ENCODE data around the gene EPHB4. TPM values are rescaled to one million over a fixed set of nuclear protein-coding genes. Genes with fewer than 3 reads are reported as not detected.
A peak's percentile ranks its signal among the peaks of the same experiment; 100 is the strongest.

Gene EPHB4
- total and polyA plus RNA-seq, 2 of the 8 experiments (the other 6 are each of a cell fraction or from before 2014, with no cell fraction given) = 85.0 to 113 TPM

DNA sequence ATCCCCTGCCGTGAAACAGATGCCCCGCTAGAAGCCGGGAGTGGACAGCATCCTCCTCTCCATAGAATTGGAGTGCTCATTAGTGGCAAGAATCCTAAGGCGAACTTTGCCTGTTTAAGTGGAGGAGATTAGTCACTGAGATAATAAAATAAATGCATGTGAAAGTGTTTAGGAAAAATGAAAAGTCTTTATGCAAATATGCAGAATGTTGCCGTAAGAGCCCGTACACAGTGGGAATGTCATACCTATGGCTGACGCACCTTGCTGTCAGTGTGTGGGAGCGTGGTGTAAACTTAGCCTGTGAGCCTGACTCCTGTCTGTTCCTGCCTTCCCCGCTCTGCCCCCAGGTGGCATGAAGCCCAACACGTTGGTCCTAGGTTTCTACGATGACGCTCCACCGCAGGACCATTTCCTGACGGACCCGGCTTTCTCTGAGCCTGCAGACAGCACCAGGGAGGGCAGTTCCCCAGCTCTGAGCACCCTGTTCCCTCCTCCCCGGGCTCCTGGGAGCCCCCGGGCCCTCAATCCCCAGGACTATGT is 38.1 kb upstream of the EPHB4 start (continued):
- TF ChIP-seq, protein P1, sequence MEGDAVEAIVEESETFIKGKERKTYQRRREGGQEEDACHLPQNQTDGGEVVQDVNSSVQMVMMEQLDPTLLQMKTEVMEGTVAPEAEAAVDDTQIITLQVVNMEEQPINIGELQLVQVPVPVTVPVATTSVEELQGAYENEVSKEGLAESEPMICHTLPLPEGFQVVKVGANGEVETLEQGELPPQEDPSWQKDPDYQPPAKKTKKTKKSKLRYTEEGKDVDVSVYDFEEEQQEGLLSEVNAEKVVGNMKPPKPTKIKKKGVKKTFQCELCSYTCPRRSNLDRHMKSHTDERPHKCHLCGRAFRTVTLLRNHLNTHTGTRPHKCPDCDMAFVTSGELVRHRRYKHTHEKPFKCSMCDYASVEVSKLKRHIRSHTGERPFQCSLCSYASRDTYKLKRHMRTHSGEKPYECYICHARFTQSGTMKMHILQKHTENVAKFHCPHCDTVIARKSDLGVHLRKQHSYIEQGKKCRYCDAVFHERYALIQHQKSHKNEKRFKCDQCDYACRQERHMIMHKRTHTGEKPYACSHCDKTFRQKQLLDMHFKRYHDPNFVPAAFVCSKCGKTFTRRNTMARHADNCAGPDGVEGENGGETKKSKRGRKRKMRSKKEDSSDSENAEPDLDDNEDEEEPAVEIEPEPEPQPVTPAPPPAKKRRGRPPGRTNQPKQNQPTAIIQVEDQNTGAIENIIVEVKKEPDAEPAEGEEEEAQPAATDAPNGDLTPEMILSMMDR (IDR thresholded peaks at IDR 0.05; ENCODE audit: control extremely low read depth in 1 of 3, insufficient read depth in 1 of 3, low read depth in 1 of 3, low read length in 3 of 3) = peak in 2 of 3 experiments; percentile 8 to 41; a peak in 2 of 4 replicates
- no peak for TF ChIP-seq TAF1 (IDR thresholded peaks at IDR 0.05; ENCODE audit: low read depth, low read length)
- no peak for TF ChIP-seq MAFK (IDR thresholded peaks at IDR 0.05; ENCODE audit: low read depth, low read length)
- TF ChIP-seq PHF8 (conservative IDR thresholded peaks at IDR 0.05; ENCODE audit: low read depth, low read length) = no peak
- TF ChIP-seq GABPA (IDR thresholded peaks at IDR 0.05; ENCODE audit: borderline replicate concordance, insufficient read depth, low read length) = no peak

Data from H1 (cell line).